NCI-H345 treated with DMSO at 0.1 percent for 48 hours (cell line): Measurements from ENCODE around the gene DPF1.

Source experiments
- DNase-seq: peaks from one replicate; lab custom pipeline; 2025; ENCODE audit not compliant: unreplicated experiment; lab: John Stamatoyannopoulos, UW

Gene DPF1

GRCh38 chr19:38221919-38222830 lies 1.8 kb downstream of the DPF1 start:
- DNase-seq, result no peak

GRCh38 chr19:38221421-38221820 lies 2.6 kb downstream of the DPF1 start:
- DNase-seq, result no peak

- DNase-seq, result no peak
Measured at GRCh38 chr19:38219221-38219620, 4.8 kb downstream of the DPF1 start.

DNA sequence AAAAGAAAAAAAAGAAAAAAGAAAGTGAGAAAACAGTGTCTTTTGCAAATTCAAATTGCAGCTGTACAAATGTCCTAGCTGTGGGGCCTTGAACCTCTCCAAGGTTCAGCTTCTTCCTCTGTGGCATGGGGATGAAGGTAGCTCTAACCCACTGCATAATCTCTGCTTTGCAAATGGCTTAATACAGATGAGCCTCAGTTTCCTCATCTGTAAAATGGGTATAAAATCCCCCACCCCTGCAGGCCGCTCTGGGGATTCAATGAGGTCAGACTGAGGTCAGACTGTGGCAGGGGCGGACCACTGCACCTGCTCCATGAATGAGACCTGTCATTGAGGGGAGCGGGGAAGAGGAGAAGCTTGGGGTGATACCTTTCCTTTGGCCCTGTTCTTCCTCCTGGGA lies 5.8 kb downstream of the DPF1 start:
- no peak for DNase-seq

DNA sequence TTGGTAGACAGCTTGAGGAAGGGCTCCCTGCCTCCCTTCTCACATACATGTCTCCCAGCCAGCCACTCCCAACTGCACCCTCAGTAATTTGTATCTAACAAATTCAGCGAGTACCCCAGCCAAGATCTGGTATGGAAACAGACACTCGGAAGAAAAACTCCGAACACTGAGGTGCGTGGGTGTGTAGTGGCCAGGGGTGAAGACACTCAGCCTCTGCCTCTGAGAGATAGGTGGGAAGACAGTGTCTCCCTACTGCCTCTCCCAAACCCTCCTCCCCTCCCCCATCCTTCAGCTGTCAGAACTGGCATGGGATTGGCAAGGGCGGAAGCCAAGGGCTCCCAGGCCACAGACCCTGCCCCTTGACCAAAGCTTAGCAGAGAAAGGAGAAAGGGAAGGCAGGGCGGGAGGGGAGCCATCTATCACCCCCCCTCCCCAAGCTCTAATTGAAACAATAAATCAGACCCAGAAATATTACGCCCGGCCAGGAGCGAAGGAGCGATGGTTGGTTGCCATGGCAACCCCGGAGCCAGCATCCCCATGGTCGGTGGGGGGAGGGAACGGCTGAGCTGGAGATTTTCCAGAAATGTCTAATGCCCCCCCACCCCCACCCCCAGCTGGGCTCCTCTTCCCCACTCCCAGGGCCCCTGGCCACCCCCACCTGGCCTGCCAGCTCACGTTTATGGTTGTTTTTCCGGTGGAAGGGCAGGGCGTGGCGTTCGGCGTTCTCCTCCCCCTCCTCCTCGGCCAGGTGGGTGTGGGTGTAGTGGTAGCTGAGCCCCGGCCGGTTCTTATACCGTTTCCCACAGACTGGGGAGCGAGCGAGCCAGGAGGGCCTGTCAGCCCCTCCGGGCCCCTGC lies 7.0 kb downstream of the DPF1 start:
- no peak for DNase-seq

- DNase-seq, result no peak
Measured at GRCh38 chr19:38213911-38214625, 10.0 kb downstream of the DPF1 start.

GRCh38 chr19:38213469-38213868 lies 10.6 kb downstream of the DPF1 start:
- DNase-seq, result no peak

DNA sequence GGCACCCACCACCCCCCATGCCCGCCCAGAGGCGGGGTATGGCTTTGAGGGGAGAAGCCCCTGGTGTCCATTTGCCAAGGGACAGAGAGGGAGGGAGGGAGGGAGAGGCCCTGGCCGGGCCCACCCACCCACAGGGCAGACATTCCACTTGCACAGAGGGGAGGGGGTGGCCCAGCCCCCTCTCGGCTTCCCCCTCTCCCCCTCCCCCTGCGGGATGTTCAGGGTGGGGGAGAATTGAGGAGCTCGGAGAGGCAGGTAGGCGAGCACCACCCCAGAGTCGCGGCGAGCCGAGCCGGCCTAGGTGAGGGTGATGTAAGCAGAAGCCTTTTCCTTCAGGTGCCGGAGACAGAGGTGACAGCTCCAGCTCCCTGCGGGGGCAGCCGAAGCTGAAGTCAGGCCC lies 12.3 kb downstream of the DPF1 start:
- DNase-seq, result no peak

DNA sequence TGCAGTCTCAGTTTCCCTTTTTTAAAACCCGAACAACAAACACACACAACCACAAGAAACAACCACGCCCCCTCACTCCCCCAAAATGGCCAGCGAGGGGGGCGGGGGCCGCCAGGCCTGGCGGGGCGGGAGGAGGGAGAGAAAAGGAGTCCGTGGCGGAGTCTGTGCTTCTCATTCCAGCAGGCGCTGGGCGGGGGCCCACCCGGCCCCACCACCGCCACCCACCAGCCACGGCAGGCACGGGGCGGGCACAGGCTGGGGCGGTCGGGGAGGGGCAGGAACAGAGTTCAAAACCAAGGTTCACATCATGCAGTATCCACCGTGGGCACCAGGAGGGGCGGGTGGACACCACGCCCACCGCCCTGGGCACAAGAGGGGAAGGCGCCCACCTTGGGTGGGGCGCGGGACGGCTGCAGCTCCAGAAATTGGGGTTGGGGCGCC lies 12.9 kb downstream of the DPF1 start:
- no peak for DNase-seq

DNA sequence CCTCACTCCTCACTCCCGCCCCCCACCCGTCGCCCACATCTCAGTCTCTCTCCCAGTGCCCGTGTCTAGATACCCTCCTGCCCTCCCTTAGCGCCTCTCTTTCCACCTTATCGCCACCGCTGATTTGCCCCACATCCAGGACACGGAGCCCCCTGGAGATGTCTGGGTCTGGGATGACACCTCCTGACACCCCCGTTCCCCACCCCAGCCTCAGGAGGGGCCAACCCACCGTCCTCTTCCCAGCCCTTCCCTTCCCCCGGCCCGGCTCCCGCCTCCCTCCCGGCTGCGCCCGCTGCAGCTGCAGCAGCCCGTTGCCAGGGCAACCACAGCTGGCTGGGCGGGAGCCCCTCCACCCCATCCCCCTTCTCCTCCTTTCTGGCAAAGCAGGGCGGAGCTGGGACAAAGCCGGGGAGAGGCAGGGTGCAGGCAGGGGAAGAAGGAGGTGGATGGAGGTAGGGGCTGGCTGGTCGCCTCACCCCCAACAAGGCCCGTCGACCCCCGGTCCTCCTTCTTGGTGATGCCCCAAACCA lies 13.5 kb downstream of the DPF1 start:
- DNase-seq, result peak; percentile 51

DNA sequence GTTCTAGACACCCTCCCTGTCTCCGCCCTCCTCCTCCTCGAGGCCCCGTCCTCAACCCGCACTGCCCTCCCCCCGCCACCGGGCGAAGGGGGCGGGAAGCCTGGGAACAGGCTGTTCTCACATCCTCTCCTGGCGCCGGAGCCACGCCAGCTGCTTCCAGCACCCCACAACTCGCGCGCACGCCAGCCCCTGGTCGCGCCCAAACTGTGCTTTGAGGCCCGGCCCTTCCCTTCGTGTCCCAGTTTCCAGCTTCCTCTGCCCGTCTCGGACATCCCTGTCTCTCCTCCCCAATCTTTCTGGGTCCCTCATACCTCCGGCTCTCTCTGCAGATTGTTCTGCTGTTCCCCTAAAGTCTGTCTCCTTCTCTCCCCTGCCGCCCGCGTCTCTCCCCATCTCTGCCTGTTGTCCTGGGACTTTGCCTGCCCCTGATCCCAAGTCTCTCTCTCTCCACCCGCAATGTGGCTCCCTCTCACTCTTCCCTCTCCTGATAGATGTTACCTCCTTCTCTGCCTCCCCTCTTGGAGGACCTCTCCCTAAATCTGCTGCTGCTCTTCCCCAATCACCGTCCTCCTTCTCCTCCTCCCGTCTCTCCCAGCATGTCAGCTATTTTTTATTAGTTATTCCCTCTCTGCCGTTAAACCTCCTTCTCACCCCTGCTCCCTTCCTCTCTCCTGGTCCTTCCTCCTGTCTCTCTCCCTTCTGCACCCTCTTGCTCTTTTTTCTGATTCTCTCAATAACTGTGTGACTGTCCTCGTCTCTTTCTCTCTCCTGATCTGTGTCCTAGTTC lies 14.2 kb downstream of the DPF1 start:
- peak; percentile 15 for DNase-seq

- DNase-seq, result no peak
Measured at GRCh38 chr19:38209152-38209551, 14.9 kb downstream of the DPF1 start.

- no peak for DNase-seq
Measured at GRCh38 chr19:38208571-38208970, 15.5 kb downstream of the DPF1 start.

DNA sequence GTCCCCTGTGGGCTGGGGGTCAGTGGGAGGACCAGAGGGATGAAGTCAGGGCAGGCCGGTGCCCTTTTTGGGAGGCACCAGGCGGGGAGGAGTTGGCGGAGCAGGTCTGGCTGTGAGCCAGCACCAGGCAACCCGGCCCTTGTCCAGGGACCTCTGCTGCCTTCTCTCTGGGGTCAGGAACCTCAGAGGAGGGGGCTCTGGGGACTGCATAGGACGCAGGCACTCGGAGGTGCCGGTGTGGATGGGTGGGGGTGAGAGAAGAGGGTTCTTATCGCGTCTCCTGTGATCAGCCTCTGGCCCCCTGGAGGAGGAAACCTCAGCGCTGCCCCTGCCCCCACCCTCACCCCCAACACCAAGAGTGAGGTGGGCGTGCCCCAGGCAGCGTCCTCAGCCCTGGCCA lies 16.5 kb downstream of the DPF1 start:
- DNase-seq, result no peak

DNA sequence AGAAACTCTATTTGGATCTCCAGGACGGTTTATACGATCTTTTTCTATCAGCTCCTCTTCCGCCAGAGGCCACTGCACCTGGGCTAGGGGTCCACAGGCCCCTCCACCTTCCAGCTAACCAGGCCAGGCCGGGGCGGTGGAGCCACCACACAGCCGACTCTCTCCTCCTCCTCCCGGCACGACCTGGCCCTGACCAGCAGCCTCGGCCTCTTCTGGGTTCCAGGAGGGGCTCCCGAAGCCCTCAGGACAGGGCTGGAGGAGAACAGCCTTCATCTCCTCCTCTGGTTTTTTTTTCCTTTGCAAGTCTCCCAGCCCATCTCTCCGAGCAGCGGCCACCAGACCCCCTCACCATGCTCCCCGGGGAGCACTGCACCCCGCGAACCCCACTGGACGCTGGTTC lies 17.1 kb downstream of the DPF1 start:
- DNase-seq, result no peak

- no peak for DNase-seq
Measured at GRCh38 chr19:38206006-38206745, 17.8 kb downstream of the DPF1 start.

DNA sequence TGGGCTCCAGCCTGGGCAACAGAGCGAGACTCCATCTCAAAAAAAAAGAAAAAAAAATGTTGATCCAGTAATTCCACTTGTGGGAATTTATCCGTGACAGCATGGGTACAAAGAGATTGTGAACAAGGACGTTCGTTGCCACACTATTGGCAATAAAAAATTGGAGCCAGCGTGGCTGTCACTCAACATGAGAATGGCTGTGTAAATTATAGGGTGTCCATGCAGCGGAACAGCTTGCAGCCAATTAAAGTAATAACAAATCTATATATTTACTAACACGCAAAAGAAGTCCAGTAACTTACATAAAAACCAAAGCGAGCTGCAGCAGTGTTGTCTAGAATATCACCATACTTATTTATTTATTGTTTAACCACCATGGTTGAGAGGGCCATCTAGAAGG lies 19.3 kb downstream of the DPF1 start:
- DNase-seq, result peak; percentile 96

GRCh38 chr19:38204096-38204495 lies 19.9 kb downstream of the DPF1 start:
- DNase-seq, result peak; percentile 96

GRCh38 chr19:38203197-38203596 lies 20.8 kb downstream of the DPF1 start:
- DNase-seq, result no peak

DNA sequence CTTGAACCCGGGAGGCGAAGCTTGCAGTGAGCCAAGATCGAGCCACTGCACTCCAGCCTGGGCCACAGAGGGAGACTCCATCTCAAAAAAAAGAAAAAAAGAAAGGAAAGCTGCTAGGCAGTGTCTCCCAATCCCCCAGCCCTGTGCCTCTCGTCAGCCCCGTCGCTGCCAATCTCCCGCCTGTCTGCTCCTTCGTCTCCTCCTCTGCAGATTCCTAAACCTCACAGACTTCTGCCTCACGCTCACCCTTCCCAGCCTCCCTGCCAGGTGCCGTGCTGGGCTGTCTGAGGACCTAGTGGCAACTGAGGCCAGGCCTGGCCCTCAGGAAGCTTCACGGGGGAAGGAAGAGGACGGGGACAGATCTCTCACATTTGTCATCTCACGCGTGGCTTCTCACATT lies 21.5 kb downstream of the DPF1 start:
- DNase-seq, result no peak
